Ascending aorta (tissue), 2 donors: Measurements from ENCODE around the gene HTRA1. TPM values are rescaled to one million over a fixed set of nuclear protein-coding genes. Genes with fewer than 3 reads are reported as not detected.

Source experiments
- DNase-seq, 2 donors: peaks; one replicate each; pipeline ENCODE4 v3.0.0-alpha.2; 2019; ENCODE audit warnings: low spot score in 2 of 2
- H3K27ac ChIP-seq, 2 donors: fragments of 200-600 bp; sonication (generic); one replicate each; pipeline ENCODE4 v1.5.1; 2016 to 2017; ENCODE audit warnings: mild to moderate bottlenecking in 1 of 2
- H3K27me3 ChIP-seq: fragments of 200-600 bp; sonication (generic); one replicate; pipeline ENCODE4 v1.5.1; 2017
- H3K36me3 ChIP-seq, 2 donors: fragments of 200-600 bp; sonication (generic); one replicate each; pipeline ENCODE4 v1.5.1; 2016
- H3K4me1 ChIP-seq, 2 donors: fragments of 200-600 bp; sonication (generic); one replicate each; pipeline ENCODE4 v1.5.1; 2016 to 2017; ENCODE audit warnings: mild to moderate bottlenecking in 1 of 2
- H3K4me3 ChIP-seq, 2 donors: fragments of 200-600 bp; sonication (generic); one replicate each; pipeline ENCODE4 v1.5.1; 2016 to 2017; ENCODE audit warnings: mild to moderate bottlenecking in 1 of 2
- H3K9me3 ChIP-seq, 2 donors: fragments of 200-600 bp; sonication (generic); one replicate each; pipeline ENCODE4 v1.5.1; 2016
- CTCF ChIP-seq, 3 experiments: fragments of 200-600 bp in 2 of 3; fragments of 450-650 bp in 1 of 3; sonication (generic) in 2 of 3; IDR thresholded peaks; one replicate each; pipeline ENCODE4 v1.5.1; 2016 to 2019; ENCODE audit warnings: antibody characterized with exemption in 3 of 3, mild to moderate bottlenecking in 1 of 3, moderate library complexity in 1 of 3
- intact Hi-C: fragments of 100-400 bp; cut with DNase I; formaldehyde crosslinking; loops from one replicate; pipeline ENCODE4 v1.15.1; 2023
- total RNA-seq: library from RNA; depleted of rRNA; stranded (reverse); fragments of >200 nt; gene quantifications from one replicate; pipeline ENCODE4 v1.1.0, GENCODE V29; 2016

The HTRA1 gene
- total RNA-seq, 1 donor from 2014 or later = 112 TPM

- H3K4me1 ChIP-seq = no peaks in the 10 kb centered on the region
- DNase-seq = peak in 1 of 2 donors; percentile 28
- H3K27ac ChIP-seq = no peak overlapping the region
- H3K4me3 ChIP-seq = no peak overlapping the region
- no peaks in the 10 kb centered on the region for H3K36me3 ChIP-seq
- no peaks in the 10 kb centered on the region for H3K27me3 ChIP-seq
- H3K9me3 ChIP-seq = no peaks in the 10 kb centered on the region
- TF ChIP-seq CTCF (IDR thresholded peaks at IDR 0.05) = no peak
- intact Hi-C loops = loop anchor here (5.0 kb wide), 1 partner anchor 47 kb away; no protein-coding TSS in a partner anchor
Measured at GRCh38 chr10:122554131-122555036, 93.0 kb downstream of the HTRA1 start.

GRCh38 chr10:122555442-122555841 lies 94.1 kb downstream of the HTRA1 start:
- H3K4me3 ChIP-seq = no peak overlapping the region
- no peak for TF ChIP-seq CTCF (IDR thresholded peaks at IDR 0.05)
- no peak overlapping the region for H3K27ac ChIP-seq
- H3K36me3 ChIP-seq = no peaks in the 10 kb centered on the region
- no peaks in the 10 kb centered on the region for H3K4me1 ChIP-seq
- H3K9me3 ChIP-seq = no peaks in the 10 kb centered on the region
- no peaks in the 10 kb centered on the region for H3K27me3 ChIP-seq
- intact Hi-C loops = loop anchor here (5.0 kb wide), 1 partner anchor 48 kb away; no protein-coding TSS in a partner anchor
- DNase-seq = peak in 1 of 2 donors; percentile 7

GRCh38 chr10:122557516-122557915 lies 96.2 kb downstream of the HTRA1 start:
- no peak for DNase-seq
- H3K36me3 ChIP-seq = no peaks in the 10 kb centered on the region
- intact Hi-C loops = loop anchor here (5.0 kb wide), 1 partner anchor 50 kb away; no protein-coding TSS in a partner anchor

GRCh38 chr10:122558452-122558851 lies 97.1 kb downstream of the HTRA1 start:
- Histone ChIP-seq H3K27ac (no peak overlapping the region), H3K27me3 (no peaks in the 10 kb centered on the region), H3K36me3 (no peaks in the 10 kb centered on the region), H3K9me3 (no peaks in the 10 kb centered on the region), H3K4me3 (no peak overlapping the region), H3K4me1 (no peaks in the 10 kb centered on the region)
- intact Hi-C loops = loop anchor here (5.0 kb wide), 1 partner anchor 51 kb away; no protein-coding TSS in a partner anchor
- no peak for TF ChIP-seq CTCF (IDR thresholded peaks at IDR 0.05)
- DNase-seq = peak in 1 of 2 donors; percentile 46

More at GRCh38 chr10:122557516-122557915, 96.2 kb downstream of the HTRA1 start:
- no peaks in the 10 kb centered on the region for H3K27me3 ChIP-seq
- H3K4me3 ChIP-seq = no peak overlapping the region
- no peaks in the 10 kb centered on the region for H3K4me1 ChIP-seq
- H3K27ac ChIP-seq = no peak overlapping the region
- no peaks in the 10 kb centered on the region for H3K9me3 ChIP-seq
- TF ChIP-seq CTCF (IDR thresholded peaks at IDR 0.05) = no peak

GRCh38 chr10:122559228-122559627 lies 97.9 kb downstream of the HTRA1 start:
- no peak overlapping the region for H3K27ac ChIP-seq
- H3K9me3 ChIP-seq = no peaks in the 10 kb centered on the region
- H3K27me3 ChIP-seq = no peaks in the 10 kb centered on the region
- TF ChIP-seq CTCF (IDR thresholded peaks at IDR 0.05) = no peak
- peak in 1 of 2 donors; percentile 34 for DNase-seq
- H3K4me3 ChIP-seq = no peak overlapping the region
- H3K36me3 ChIP-seq = no peaks in the 10 kb centered on the region
- intact Hi-C loops = loop anchor here (5.0 kb wide), 1 partner anchor 52 kb away; no protein-coding TSS in a partner anchor
- H3K4me1 ChIP-seq = no peaks in the 10 kb centered on the region
